GM11168 (cell line): ENCODE results near the gene STH.

Source experiments
- in situ Hi-C: fragments of 300-500 bp; cut with MboI; formaldehyde crosslinking; loops from one replicate; pipeline ENCODE4 v1.12.0; 2022; ENCODE audit warnings: low sequenced_read_pairs; ENCODE audit not compliant: unreplicated experiment

STH gene

GRCh38 chr17:45966606-45967280 is 32.3 kb upstream of the STH start:
- in situ Hi-C loops: no loop called here

- in situ Hi-C loops: no loop called here
Observed at GRCh38 chr17:45967378-45967777, 31.7 kb upstream of the STH start.

GRCh38 chr17:45968732-45969131 is 30.3 kb upstream of the STH start:
- in situ Hi-C loops: no loop called here

- in situ Hi-C loops: no loop called here
Observed at GRCh38 chr17:45969726-45970125, 29.3 kb upstream of the STH start.

GRCh38 chr17:45970659-45971058 is 28.4 kb upstream of the STH start:
- in situ Hi-C loops: no loop called here

- in situ Hi-C loops: no loop called here
Observed at GRCh38 chr17:45971698-45972141, 27.3 kb upstream of the STH start.

GRCh38 chr17:45972531-45972930 is 26.5 kb upstream of the STH start:
- in situ Hi-C loops: no loop called here

GRCh38 chr17:45973099-45973780 is 25.8 kb upstream of the STH start:
- in situ Hi-C loops: no loop called here

GRCh38 chr17:45973946-45974859 is 24.8 kb upstream of the STH start:
- in situ Hi-C loops: no loop called here

- in situ Hi-C loops: no loop called here
Observed at GRCh38 chr17:45974916-45975630, 24.0 kb upstream of the STH start.

GRCh38 chr17:45975640-45976295 is 23.3 kb upstream of the STH start:
- in situ Hi-C loops: no loop called here

- in situ Hi-C loops: no loop called here
Observed at GRCh38 chr17:45976391-45976754, 22.7 kb upstream of the STH start.

- in situ Hi-C loops: no loop called here
Observed at GRCh38 chr17:45976755-45977505, 22.1 kb upstream of the STH start.

GRCh38 chr17:45977506-45977824 is 21.6 kb upstream of the STH start:
- in situ Hi-C loops: no loop called here

GRCh38 chr17:45977976-45978626 is 20.9 kb upstream of the STH start:
- in situ Hi-C loops: no loop called here

- in situ Hi-C loops: no loop called here
Observed at GRCh38 chr17:45979137-45979536, 19.9 kb upstream of the STH start.

- in situ Hi-C loops: no loop called here
Observed at GRCh38 chr17:45980855-45981254, 18.2 kb upstream of the STH start.

- in situ Hi-C loops: no loop called here
Observed at GRCh38 chr17:45981306-45981705, 17.7 kb upstream of the STH start.
